ENCODE data around the gene CREB3.

CREB3 gene

GRCh38 chr9:35691757-35692301 is 40.6 kb upstream of the CREB3 start:
- TF ChIP-seq, protein P1, sequence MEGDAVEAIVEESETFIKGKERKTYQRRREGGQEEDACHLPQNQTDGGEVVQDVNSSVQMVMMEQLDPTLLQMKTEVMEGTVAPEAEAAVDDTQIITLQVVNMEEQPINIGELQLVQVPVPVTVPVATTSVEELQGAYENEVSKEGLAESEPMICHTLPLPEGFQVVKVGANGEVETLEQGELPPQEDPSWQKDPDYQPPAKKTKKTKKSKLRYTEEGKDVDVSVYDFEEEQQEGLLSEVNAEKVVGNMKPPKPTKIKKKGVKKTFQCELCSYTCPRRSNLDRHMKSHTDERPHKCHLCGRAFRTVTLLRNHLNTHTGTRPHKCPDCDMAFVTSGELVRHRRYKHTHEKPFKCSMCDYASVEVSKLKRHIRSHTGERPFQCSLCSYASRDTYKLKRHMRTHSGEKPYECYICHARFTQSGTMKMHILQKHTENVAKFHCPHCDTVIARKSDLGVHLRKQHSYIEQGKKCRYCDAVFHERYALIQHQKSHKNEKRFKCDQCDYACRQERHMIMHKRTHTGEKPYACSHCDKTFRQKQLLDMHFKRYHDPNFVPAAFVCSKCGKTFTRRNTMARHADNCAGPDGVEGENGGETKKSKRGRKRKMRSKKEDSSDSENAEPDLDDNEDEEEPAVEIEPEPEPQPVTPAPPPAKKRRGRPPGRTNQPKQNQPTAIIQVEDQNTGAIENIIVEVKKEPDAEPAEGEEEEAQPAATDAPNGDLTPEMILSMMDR (IDR thresholded peaks at IDR 0.05; ENCODE audit: poor library complexity, severe bottlenecking) = no peak
- Histone ChIP-seq H3K27me3 (ENCODE audit: insufficient read depth, poor library complexity, severe bottlenecking) (no peaks in the 10 kb centered on the region), H3K36me3 (ENCODE audit: low read depth) (peaks cover 30% of the 10 kb centered on the region), H3K9me3 (ENCODE audit: severe bottlenecking) (no peaks in the 10 kb centered on the region), H3K4me3 (ENCODE audit: severe bottlenecking) (no peak overlapping the region), H3K27ac (ENCODE audit: poor library complexity, severe bottlenecking) (peak overlapping the region; percentile 92), H3K4me1 (ENCODE audit: insufficient read depth, poor library complexity, severe bottlenecking) (peaks cover 14% of the 10 kb centered on the region)
- ATAC-seq (ENCODE audit: low read depth) = no peak
- no peak for DNase-seq (ENCODE audit: low spot score)

- no peak for ATAC-seq (ENCODE audit: low read depth)
Observed at GRCh38 chr9:35695943-35696401, 36.5 kb upstream of the CREB3 start.

GRCh38 chr9:35696520-35697215 is 35.8 kb upstream of the CREB3 start:
- TF ChIP-seq, protein P1 (IDR thresholded peaks at IDR 0.05; ENCODE audit: poor library complexity, severe bottlenecking) = peak; percentile 93
- Histone ChIP-seq H3K9me3 (ENCODE audit: severe bottlenecking) (no peaks in the 10 kb centered on the region), H3K27ac (ENCODE audit: poor library complexity, severe bottlenecking) (no peak overlapping the region), H3K27me3 (ENCODE audit: insufficient read depth, poor library complexity, severe bottlenecking) (no peaks in the 10 kb centered on the region), H3K4me3 (ENCODE audit: severe bottlenecking) (no peak overlapping the region), H3K36me3 (ENCODE audit: low read depth) (peaks cover 61% of the 10 kb centered on the region), H3K4me1 (ENCODE audit: insufficient read depth, poor library complexity, severe bottlenecking) (no peaks in the 10 kb centered on the region)
- DNase-seq (ENCODE audit: low spot score) (no peak), ATAC-seq (ENCODE audit: low read depth) (peak; percentile 83)

More at GRCh38 chr9:35695943-35696401, 36.5 kb upstream of the CREB3 start:
- no peak for DNase-seq (ENCODE audit: low spot score)
- no peaks in the 10 kb centered on the region for H3K9me3 ChIP-seq (ENCODE audit: severe bottlenecking)
- H3K27me3 ChIP-seq (ENCODE audit: insufficient read depth, poor library complexity, severe bottlenecking) = no peaks in the 10 kb centered on the region
- peaks cover 54% of the 10 kb centered on the region for H3K36me3 ChIP-seq (ENCODE audit: low read depth)
- no peak overlapping the region for H3K27ac ChIP-seq (ENCODE audit: poor library complexity, severe bottlenecking)
- H3K4me1 ChIP-seq (ENCODE audit: insufficient read depth, poor library complexity, severe bottlenecking) = peaks cover 3% of the 10 kb centered on the region
- no peak overlapping the region for H3K4me3 ChIP-seq (ENCODE audit: severe bottlenecking)
- TF ChIP-seq, protein P1 (IDR thresholded peaks at IDR 0.05; ENCODE audit: poor library complexity, severe bottlenecking) = no peak

DNA sequence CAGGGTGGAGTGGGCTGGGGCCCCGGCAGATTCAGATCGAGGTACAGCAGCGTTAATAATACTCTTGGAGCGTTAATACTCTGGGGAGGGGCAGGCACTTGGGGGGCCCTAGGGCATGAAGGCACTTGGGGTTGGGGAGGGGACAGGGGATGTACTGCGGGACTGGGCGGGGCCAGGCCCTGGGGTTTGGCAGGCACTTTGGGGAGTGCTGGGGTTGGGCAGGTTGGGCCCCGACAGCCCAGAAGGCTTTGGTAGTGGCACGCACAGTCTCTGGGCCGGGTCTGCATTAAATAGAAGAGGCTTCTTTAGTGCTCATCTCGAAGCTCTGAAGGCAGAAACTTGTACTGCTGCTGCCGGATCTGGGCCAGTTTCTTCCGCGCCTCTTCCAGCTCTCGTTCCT is 35.0 kb upstream of the CREB3 start:
- DNase-seq (ENCODE audit: low spot score) (no peak), ATAC-seq (ENCODE audit: low read depth) (no peak)
- H3K4me1 ChIP-seq (ENCODE audit: insufficient read depth, poor library complexity, severe bottlenecking) = no peaks in the 10 kb centered on the region
- H3K36me3 ChIP-seq (ENCODE audit: low read depth) = peaks cover 69% of the 10 kb centered on the region
- H3K9me3 ChIP-seq (ENCODE audit: severe bottlenecking) = no peaks in the 10 kb centered on the region
- no peaks in the 10 kb centered on the region for H3K27me3 ChIP-seq (ENCODE audit: insufficient read depth, poor library complexity, severe bottlenecking)
- no peak overlapping the region for H3K4me3 ChIP-seq (ENCODE audit: severe bottlenecking)
- TF ChIP-seq, protein P1 (IDR thresholded peaks at IDR 0.05; ENCODE audit: poor library complexity, severe bottlenecking) = no peak
- H3K27ac ChIP-seq (ENCODE audit: poor library complexity, severe bottlenecking) = no peak overlapping the region

GRCh38 chr9:35698231-35698630 is 34.2 kb upstream of the CREB3 start:
- Histone ChIP-seq H3K4me1 (ENCODE audit: insufficient read depth, poor library complexity, severe bottlenecking) (no peaks in the 10 kb centered on the region), H3K36me3 (ENCODE audit: low read depth) (peaks cover 76% of the 10 kb centered on the region), H3K27ac (ENCODE audit: poor library complexity, severe bottlenecking) (no peak overlapping the region), H3K27me3 (ENCODE audit: insufficient read depth, poor library complexity, severe bottlenecking) (no peaks in the 10 kb centered on the region), H3K4me3 (ENCODE audit: severe bottlenecking) (no peak overlapping the region), H3K9me3 (ENCODE audit: severe bottlenecking) (no peaks in the 10 kb centered on the region)
- DNase-seq (ENCODE audit: low spot score) = no peak
- TF ChIP-seq, protein P1 (IDR thresholded peaks at IDR 0.05; ENCODE audit: poor library complexity, severe bottlenecking) = no peak
- no peak for ATAC-seq (ENCODE audit: low read depth)
